WTC11 (cell line): ENCODE measurements around the gene PSMD11.

Experiments
- CTCF ChIP-seq: fragments of 200-600 bp; IDR thresholded peaks from 2 replicates; pipeline ENCODE4 v1.8.0; 2022; ENCODE audit warnings: antibody characterized with exemption
- E2F1 ChIP-seq: sonication (generic); formaldehyde crosslinking; IDR thresholded peaks from 2 replicates; pipeline ENCODE4 v1.8.0; 2022; ENCODE audit warnings: mild to moderate bottlenecking, missing genetic modification reagents
- ELF4 ChIP-seq: sonication (generic); formaldehyde crosslinking; IDR thresholded peaks from 2 replicates; pipeline ENCODE4 v1.8.1; 2022; ENCODE audit warnings: low read depth, mild to moderate bottlenecking, moderate library complexity, missing genetic modification reagents
- ESRRA ChIP-seq: sonication (generic); formaldehyde crosslinking; IDR thresholded peaks from 2 replicates; pipeline ENCODE4 v1.8.1; 2022; ENCODE audit warnings: mild to moderate bottlenecking, missing genetic modification reagents, borderline replicate concordance
- ETV6 ChIP-seq: sonication (generic); formaldehyde crosslinking; IDR thresholded peaks from 2 replicates; pipeline ENCODE4 v1.8.1; 2022; ENCODE audit warnings: mild to moderate bottlenecking, missing genetic modification reagents
- GABPB1 ChIP-seq: sonication (generic); formaldehyde crosslinking; IDR thresholded peaks from 2 replicates; pipeline ENCODE4 v1.8.1; 2023; ENCODE audit warnings: mild to moderate bottlenecking, missing genetic modification reagents
- IRF1 ChIP-seq: sonication (generic); formaldehyde crosslinking; IDR thresholded peaks from 2 replicates; pipeline ENCODE4 v1.8.0; 2023; ENCODE audit warnings: missing genetic modification reagents
- NFE2L1 ChIP-seq: sonication (generic); formaldehyde crosslinking; IDR thresholded peaks from 2 replicates; pipeline ENCODE4 v1.8.1; 2023; ENCODE audit warnings: missing genetic modification reagents
- RELA ChIP-seq: sonication (generic); formaldehyde crosslinking; IDR thresholded peaks from 2 replicates; pipeline ENCODE4 v1.8.1; 2022; ENCODE audit warnings: missing genetic modification reagents, mild to moderate bottlenecking, borderline replicate concordance
- TEAD4 ChIP-seq: sonication (generic); formaldehyde crosslinking; IDR thresholded peaks from 2 replicates; pipeline ENCODE4 v1.8.0; 2022; ENCODE audit warnings: mild to moderate bottlenecking, missing genetic modification reagents
- TP53 ChIP-seq: sonication (generic); formaldehyde crosslinking; IDR thresholded peaks from 2 replicates; pipeline ENCODE4 v1.8.1; 2023; ENCODE audit warnings: mild to moderate bottlenecking, missing genetic modification reagents

GRCh38 chr17:32487473-32488176 lies 43.3 kb downstream of the PSMD11 start:
- no peak for TF ChIP-seq ETV6 (CRISPR knock-in tag)
- TF ChIP-seq CTCF = no peak
- no peak for TF ChIP-seq TP53 (CRISPR knock-in tag)
- TF ChIP-seq ELF4 = no peak
- TF ChIP-seq E2F1 (CRISPR knock-in tag) = no peak
- no peak for TF ChIP-seq NFE2L1 (CRISPR knock-in tag)
- no peak for TF ChIP-seq RELA (CRISPR knock-in tag)
- TF ChIP-seq GABPB1 (CRISPR knock-in tag) = no peak
- no peak for TF ChIP-seq TEAD4 (CRISPR knock-in tag)
- TF ChIP-seq ESRRA (CRISPR knock-in tag) = no peak
- TF ChIP-seq IRF1 = no peak
